ENCODE results near the gene OFD1.

OFD1 gene

GRCh38 chrX:13797512-13797911 lies 63.0 kb downstream of the OFD1 start:
- no peak for DNase-seq (ENCODE audit: low spot score)

DNA sequence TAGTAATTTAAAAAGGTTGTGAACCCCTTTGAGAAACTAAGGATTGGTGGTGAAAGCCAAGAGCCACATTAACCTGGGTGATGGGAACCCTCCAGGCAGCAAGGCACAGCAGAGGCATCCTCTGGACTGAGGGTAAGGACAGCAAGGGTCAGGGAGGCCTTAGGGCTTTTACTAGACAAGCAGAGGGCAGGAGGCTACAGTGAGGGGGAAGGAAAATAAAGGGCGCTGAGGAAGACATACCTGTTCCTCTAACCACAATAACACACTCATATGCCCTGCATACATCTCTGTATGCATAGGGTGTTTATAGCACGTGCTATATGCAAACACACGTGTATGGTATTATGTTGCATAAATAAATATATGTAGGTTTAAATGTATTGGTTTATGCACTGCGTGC lies 63.6 kb downstream of the OFD1 start:
- DNase-seq (ENCODE audit: low spot score), result no peak

GRCh38 chrX:13803116-13803515 lies 68.6 kb downstream of the OFD1 start:
- no peak for DNase-seq (ENCODE audit: low spot score)

DNA sequence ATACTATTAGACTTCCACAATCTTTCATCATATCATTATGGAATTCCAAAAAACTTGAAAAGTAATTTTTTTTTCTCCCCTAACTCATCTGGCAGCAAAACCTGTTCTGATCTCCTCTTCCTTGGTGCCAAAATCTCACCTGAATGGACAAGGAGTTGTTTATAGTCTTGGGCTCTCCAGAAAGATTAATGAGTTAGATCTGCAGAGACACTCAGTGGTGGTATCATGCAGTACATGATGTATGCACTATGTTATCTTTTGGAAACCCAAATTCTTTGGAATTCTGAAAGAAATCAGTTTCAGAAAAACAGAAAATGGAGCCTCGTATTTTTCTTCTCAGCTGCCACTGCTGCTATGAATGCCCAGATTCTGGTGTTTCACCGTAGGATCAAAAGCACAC lies 70.7 kb downstream of the OFD1 start:
- DNase-seq (ENCODE audit: low spot score), result no peak

- no peak for DNase-seq (ENCODE audit: low spot score)
Measured at GRCh38 chrX:13808293-13808692, 73.7 kb downstream of the OFD1 start.

- DNase-seq (ENCODE audit: low spot score), result no peak
Measured at GRCh38 chrX:13808865-13809264, 74.3 kb downstream of the OFD1 start.

DNA sequence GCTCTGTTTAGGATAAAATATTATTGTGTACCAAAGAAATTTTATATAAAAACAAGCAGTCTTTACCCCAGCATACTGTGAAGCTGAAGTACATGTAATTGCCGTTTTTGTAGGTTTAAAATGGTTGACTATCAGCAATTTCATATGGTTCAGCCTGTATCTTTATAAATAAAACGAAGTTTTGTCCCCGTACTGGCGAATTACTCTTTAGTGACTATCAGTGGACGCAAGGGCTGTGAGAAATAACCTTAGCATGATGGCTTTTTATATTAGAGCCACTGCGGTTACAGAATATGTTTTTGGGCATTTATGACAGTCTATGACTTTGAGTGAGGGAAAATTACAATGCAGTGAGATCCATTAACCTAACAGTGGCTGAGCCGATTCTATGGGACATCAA lies 81.1 kb downstream of the OFD1 start:
- no peak for DNase-seq (ENCODE audit: low spot score)

- no peak for DNase-seq (ENCODE audit: low spot score)
Measured at GRCh38 chrX:13816176-13816575, 81.6 kb downstream of the OFD1 start.

GRCh38 chrX:13816643-13817627 lies 82.4 kb downstream of the OFD1 start, which contains the start of gene GPM6B:
Gene GPM6B (minus strand): TSS chrX:13817093. CDS start chrX:13816904, 189 bp downstream.
- no peak for DNase-seq (ENCODE audit: low spot score)
